Fibroblast of peridontal ligament (primary cell): ENCODE results near the gene CASP6.
A peak's percentile ranks its signal among the peaks of the same experiment; 100 is the strongest.

Experiments used
- DNase-seq: peaks from one replicate; pipeline ENCODE4 v3.0.0-alpha.2; 2010; ENCODE audit errors: extremely low read depth

Gene CASP6

GRCh38 chr4:109702950-109703663, at the start of gene CASP6:
Gene CASP6, minus strand, starts transcription at chr4:109703445. Its CDS starts 50 bp downstream, at chr4:109703395.
- DNase-seq: peak; percentile 68

- DNase-seq: no peak
Observed at GRCh38 chr4:109752525-109752924, 49.3 kb upstream of the CASP6 start.

- no peak for DNase-seq
Observed at GRCh38 chr4:109751852-109752251, 48.6 kb upstream of the CASP6 start.

- DNase-seq: no peak
Observed at GRCh38 chr4:109750652-109751244, 47.5 kb upstream of the CASP6 start.

GRCh38 chr4:109749388-109750082, 46.3 kb upstream of the CASP6 start:
- DNase-seq: no peak

- DNase-seq: no peak
Observed at GRCh38 chr4:109748114-109748513, 44.9 kb upstream of the CASP6 start.

- DNase-seq: no peak
Observed at GRCh38 chr4:109746728-109747127, 43.5 kb upstream of the CASP6 start.

- DNase-seq: no peak
Observed at GRCh38 chr4:109745830-109746229, 42.6 kb upstream of the CASP6 start.

- DNase-seq: no peak
Observed at GRCh38 chr4:109739547-109739946, 36.3 kb upstream of the CASP6 start.

GRCh38 chr4:109738104-109738872, 35.0 kb upstream of the CASP6 start:
- DNase-seq: no peak

- no peak for DNase-seq
Observed at GRCh38 chr4:109735566-109736365, 32.5 kb upstream of the CASP6 start.

- no peak for DNase-seq
Observed at GRCh38 chr4:109733728-109734127, 30.5 kb upstream of the CASP6 start.

GRCh38 chr4:109730619-109731545, 27.6 kb upstream of the CASP6 start:
- DNase-seq: no peak

GRCh38 chr4:109729718-109730618, 26.7 kb upstream of the CASP6 start, which contains the start of gene PLA2G12A:
Gene PLA2G12A, minus strand, starts transcription at chr4:109730070. Its CDS starts 261 bp downstream, at chr4:109729809.
- DNase-seq: peak; percentile 60

- DNase-seq: peak; percentile 27
Observed at GRCh38 chr4:109729117-109729717, 26.0 kb upstream of the CASP6 start.

GRCh38 chr4:109728385-109728784, 25.1 kb upstream of the CASP6 start:
- no peak for DNase-seq

- no peak for DNase-seq
Observed at GRCh38 chr4:109723110-109723509, 19.9 kb upstream of the CASP6 start.

GRCh38 chr4:109722357-109722756, 19.1 kb upstream of the CASP6 start:
- DNase-seq: no peak

GRCh38 chr4:109721033-109721432, 17.8 kb upstream of the CASP6 start:
- no peak for DNase-seq
